PC-3 (cell line): Measurements from ENCODE around the gene C17orf100.

Experiments
- EZH2 ChIP-seq: fragments of 300-600 bp; sonication (generic); IDR thresholded peaks from one replicate; pipeline ENCODE4 v1.6.1; 2017; ENCODE audit warnings: antibody characterized with exemption, mild to moderate bottlenecking, low read length; ENCODE audit not compliant: unreplicated experiment
- EZH2phosphoT487 ChIP-seq: fragments of 300-600 bp; sonication (generic); IDR thresholded peaks from 2 replicates; pipeline ENCODE4 v1.6.1; 2018; ENCODE audit warnings: mild to moderate bottlenecking, antibody characterized with exemption, low read length, borderline replicate concordance
- TF ChIP-seq, protein P1 (sequence below): fragments of 300-600 bp; sonication (generic); conservative IDR thresholded peaks from 2 replicates; pipeline ENCODE4 v1.5.1; 2017; ENCODE audit warnings: antibody characterized with exemption, low read depth, mild to moderate bottlenecking, low read length

DNA sequence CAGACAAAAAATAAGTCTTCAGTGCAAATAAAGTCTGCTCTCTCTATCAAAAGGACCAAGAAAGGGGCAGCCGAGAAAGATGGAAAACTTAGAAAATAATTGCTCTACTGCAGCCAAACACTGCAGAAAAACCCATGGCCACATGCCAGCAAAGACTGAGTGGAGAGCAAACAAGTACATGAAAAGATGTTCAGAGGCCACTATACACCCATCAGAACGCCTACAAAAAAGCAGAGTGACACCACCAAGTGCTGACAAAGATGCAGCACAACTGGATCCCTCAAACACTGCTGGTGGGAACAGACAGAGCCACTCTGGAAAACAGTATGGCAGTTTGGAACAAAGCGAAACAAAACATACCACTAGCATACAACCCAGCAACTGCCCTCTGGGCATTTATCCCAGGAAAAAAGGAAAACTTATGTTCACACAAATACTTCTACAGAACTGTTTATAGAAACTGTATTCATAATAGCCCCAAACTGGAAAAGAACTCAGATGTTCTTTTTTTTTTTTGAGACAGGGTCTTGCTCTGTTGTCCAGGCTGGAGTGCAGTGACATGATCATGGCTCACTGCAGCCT, 47.7 kb upstream of the C17orf100 start:
- TF ChIP-seq, protein P1, sequence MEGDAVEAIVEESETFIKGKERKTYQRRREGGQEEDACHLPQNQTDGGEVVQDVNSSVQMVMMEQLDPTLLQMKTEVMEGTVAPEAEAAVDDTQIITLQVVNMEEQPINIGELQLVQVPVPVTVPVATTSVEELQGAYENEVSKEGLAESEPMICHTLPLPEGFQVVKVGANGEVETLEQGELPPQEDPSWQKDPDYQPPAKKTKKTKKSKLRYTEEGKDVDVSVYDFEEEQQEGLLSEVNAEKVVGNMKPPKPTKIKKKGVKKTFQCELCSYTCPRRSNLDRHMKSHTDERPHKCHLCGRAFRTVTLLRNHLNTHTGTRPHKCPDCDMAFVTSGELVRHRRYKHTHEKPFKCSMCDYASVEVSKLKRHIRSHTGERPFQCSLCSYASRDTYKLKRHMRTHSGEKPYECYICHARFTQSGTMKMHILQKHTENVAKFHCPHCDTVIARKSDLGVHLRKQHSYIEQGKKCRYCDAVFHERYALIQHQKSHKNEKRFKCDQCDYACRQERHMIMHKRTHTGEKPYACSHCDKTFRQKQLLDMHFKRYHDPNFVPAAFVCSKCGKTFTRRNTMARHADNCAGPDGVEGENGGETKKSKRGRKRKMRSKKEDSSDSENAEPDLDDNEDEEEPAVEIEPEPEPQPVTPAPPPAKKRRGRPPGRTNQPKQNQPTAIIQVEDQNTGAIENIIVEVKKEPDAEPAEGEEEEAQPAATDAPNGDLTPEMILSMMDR: no peak
- TF ChIP-seq EZH2: no peak
- TF ChIP-seq EZH2phosphoT487: no peak
